Astrocyte of the spinal cord (primary cell): Measurements from ENCODE around the gene MRGPRD.
A peak's percentile ranks its signal among the peaks of the same experiment; 100 is the strongest.

Experiments used
- DNase-seq: peaks from one replicate; pipeline ENCODE4 v3.0.0; 2011; ENCODE audit warnings: low read depth, low spot score
- H3K4me3 ChIP-seq: 2 replicates; pipeline ENCODE4 v1.5.1; 2011; ENCODE audit warnings: low read depth, mild to moderate bottlenecking, low read length, moderate library complexity
- in situ Hi-C: cut with HindIII; loops from 2 replicates; pipeline ENCODE4 v1.10.0; 2017; ENCODE audit warnings: low sequenced_read_pairs
- TF ChIP-seq, protein P1 (sequence below): IDR thresholded peaks from 2 replicates; pipeline ENCODE4 v1.5.1; 2012; ENCODE audit warnings: low read depth, mild to moderate bottlenecking, low read length, inconsistent platforms

Gene MRGPRD

DNA sequence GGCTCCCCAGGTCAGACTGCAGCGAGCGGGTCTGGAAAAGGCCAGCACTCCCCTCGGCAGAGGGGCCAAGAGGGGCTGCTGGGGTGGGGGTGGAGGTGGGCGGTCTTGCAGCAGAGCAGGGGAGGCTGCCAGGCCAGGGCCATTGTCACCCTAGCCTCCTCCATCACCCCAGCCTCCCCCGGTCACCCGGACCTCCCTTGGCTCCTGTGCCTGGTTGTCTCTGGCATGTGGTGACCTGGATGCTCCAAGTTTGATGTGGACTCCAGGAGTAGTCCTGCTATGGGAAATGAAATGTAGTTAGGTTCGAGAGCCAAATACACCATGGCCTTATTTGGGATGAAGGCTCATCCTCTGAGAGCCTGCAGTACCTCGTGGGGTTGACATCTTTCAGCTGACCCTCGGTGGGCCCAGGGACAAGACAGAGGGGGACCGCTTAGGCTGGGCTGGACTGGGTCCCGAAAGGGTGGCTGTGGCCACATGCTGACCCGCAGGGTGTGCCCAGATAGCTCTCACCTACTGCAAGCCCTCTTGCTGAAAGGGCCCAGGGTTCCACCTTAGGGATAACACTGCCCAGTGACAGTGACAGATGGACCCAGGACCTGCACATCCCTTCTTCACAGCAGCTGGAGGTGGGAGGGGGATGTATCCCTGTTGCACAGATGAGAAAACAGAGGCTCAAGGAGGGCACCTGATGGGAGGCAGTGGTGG is 24.1 kb downstream of the MRGPRD start:
- H3K4me3 ChIP-seq: no peak overlapping the region
- in situ Hi-C loops: no loop called here
- TF ChIP-seq, protein P1, sequence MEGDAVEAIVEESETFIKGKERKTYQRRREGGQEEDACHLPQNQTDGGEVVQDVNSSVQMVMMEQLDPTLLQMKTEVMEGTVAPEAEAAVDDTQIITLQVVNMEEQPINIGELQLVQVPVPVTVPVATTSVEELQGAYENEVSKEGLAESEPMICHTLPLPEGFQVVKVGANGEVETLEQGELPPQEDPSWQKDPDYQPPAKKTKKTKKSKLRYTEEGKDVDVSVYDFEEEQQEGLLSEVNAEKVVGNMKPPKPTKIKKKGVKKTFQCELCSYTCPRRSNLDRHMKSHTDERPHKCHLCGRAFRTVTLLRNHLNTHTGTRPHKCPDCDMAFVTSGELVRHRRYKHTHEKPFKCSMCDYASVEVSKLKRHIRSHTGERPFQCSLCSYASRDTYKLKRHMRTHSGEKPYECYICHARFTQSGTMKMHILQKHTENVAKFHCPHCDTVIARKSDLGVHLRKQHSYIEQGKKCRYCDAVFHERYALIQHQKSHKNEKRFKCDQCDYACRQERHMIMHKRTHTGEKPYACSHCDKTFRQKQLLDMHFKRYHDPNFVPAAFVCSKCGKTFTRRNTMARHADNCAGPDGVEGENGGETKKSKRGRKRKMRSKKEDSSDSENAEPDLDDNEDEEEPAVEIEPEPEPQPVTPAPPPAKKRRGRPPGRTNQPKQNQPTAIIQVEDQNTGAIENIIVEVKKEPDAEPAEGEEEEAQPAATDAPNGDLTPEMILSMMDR: no peak
- DNase-seq: no peak

- no peak overlapping the region for H3K4me3 ChIP-seq
- DNase-seq: no peak
- in situ Hi-C loops: no loop called here
- TF ChIP-seq, protein P1: peak; percentile 43
These were observed 24.6 kb downstream of the MRGPRD start for GRCh38 chr11:68956142-68956541.

DNA sequence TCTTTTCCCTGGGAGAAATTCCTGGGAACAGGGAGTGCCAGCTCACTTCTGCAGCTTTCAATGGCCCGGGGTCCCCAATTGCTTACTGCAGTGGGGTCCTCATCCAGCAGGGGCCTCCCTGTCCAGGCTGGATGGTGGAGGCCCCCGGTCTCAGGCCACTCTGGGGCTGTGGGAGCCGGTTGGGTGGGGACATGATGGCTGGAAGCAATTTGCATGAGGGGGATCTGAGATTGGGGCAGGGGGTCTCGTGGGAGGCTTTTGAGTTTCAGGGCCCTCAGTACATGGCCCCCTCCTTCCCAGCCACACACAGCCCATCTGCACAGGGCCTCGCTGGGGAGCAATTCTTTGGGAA is 25.2 kb downstream of the MRGPRD start:
- no peak overlapping the region for H3K4me3 ChIP-seq
- no peak for DNase-seq
- in situ Hi-C loops: no loop called here
- TF ChIP-seq, protein P1: no peak

GRCh38 chr11:68954836-68955606 is 25.8 kb downstream of the MRGPRD start:
- in situ Hi-C loops: no loop called here
- H3K4me3 ChIP-seq: no peak overlapping the region
- peak; percentile 19 for DNase-seq
- TF ChIP-seq, protein P1: no peak

GRCh38 chr11:68950762-68951161 is 30.0 kb downstream of the MRGPRD start:
- DNase-seq: no peak
- in situ Hi-C loops: no loop called here
- no peak overlapping the region for H3K4me3 ChIP-seq
- TF ChIP-seq, protein P1: no peak

GRCh38 chr11:68950270-68950669 is 30.5 kb downstream of the MRGPRD start:
- TF ChIP-seq, protein P1: peak; percentile 46
- DNase-seq: peak; percentile 10
- in situ Hi-C loops: no loop called here
- no peak overlapping the region for H3K4me3 ChIP-seq
